GM12891 (cell line): ENCODE data around the gene HOXB9.

ENCODE experiments used
- POLR2A ChIP-seq: IDR thresholded peaks from 2 replicates; pipeline ENCODE4 v1.6.1; 2011; ENCODE audit warnings: low read depth, low read length, control low read depth
- POLR2AphosphoS5 ChIP-seq: IDR thresholded peaks from 2 replicates; pipeline ENCODE4 v1.6.1; 2011; ENCODE audit warnings: low read depth, low read length, control low read depth

DNA sequence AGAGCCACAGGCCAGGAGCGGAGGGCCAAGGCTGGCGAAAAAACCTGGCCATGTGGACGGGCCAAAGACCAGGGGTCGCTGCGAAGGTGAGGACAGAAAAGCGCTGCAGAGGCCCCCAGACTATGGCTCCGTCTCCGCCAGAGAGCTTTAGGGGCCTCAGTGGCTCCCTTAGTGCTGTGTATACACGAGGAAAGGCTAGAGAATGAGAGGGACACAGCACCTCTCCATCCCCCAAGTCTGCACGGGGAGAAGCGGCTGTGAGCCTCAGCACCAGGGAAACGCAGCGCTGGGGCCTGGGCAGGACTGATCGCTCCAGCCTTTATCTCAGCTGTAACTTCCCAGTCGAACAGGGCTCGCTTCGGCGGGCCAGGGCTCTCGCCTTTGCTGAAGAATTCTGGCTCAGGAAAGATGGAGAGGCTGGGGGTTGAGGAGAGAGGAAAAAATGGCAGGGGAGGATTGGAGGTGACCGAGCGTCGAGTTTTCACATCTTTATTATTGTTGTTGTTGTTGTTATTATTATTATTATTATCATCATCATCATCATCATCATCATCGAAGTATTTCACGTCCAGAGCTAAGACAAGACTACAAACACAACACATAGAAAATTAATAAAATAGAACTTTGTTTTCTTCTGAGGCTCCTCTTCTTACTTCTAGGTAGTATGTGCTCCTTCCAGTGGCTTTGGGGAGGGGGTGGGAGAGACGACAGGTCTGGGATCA lies 30.7 kb downstream of the HOXB9 start:
- TF ChIP-seq POLR2A, result no peak
- TF ChIP-seq POLR2AphosphoS5, result no peak
